Neural progenitor cell (in vitro differentiated cells): ENCODE measurements around the gene CDK16. TPM values are rescaled to one million over a fixed set of nuclear protein-coding genes. Genes with fewer than 3 reads are reported as not detected.

ENCODE experiments used
- DNase-seq: peaks from one replicate; pipeline ENCODE4 v3.0.0-alpha.2; 2016; ENCODE audit warnings: low spot score
- H2AFZ ChIP-seq: fragments of 200-600 bp; sonication (generic); replicated peaks from 2 replicates; pipeline ENCODE4 v1.6.1; 2016; ENCODE audit warnings: antibody characterized with exemption
- H3F3A ChIP-seq: fragments of 200-600 bp; sonication (generic); 2 replicates; pipeline ENCODE4 v1.6.1; 2016; ENCODE audit warnings: antibody characterized with exemption, low read depth
- H3K27ac ChIP-seq: fragments of 200-600 bp; sonication (generic); 2 replicates; pipeline ENCODE4 v1.5.1; 2016; ENCODE audit warnings: mild to moderate bottlenecking
- H3K27me3 ChIP-seq: fragments of 200-600 bp; sonication (generic); 2 replicates; pipeline ENCODE4 v1.6.1; 2016; ENCODE audit warnings: mild to moderate bottlenecking, moderate library complexity
- H3K36me3 ChIP-seq: fragments of 200-600 bp; sonication (generic); 2 replicates; pipeline ENCODE4 v1.5.1; 2016
- H3K4me1 ChIP-seq: fragments of 200-600 bp; sonication (generic); 2 replicates; pipeline ENCODE4 v1.6.1; 2016; ENCODE audit warnings: mixed run types
- H3K4me2 ChIP-seq: fragments of 200-600 bp; sonication (generic); 2 replicates; pipeline ENCODE4 v1.6.1; 2016
- H3K4me3 ChIP-seq: fragments of 200-600 bp; sonication (generic); 2 replicates; pipeline ENCODE4 v1.5.1; 2016
- H3K79me2 ChIP-seq: fragments of 200-600 bp; sonication (generic); 2 replicates; pipeline ENCODE4 v1.6.1; 2016; ENCODE audit warnings: low read depth
- H3K9ac ChIP-seq: fragments of 200-600 bp; sonication (generic); 2 replicates; pipeline ENCODE4 v1.6.1; 2016
- H3K9me3 ChIP-seq: fragments of 200-600 bp; sonication (generic); 2 replicates; pipeline ENCODE4 v1.5.1; 2016; ENCODE audit warnings: low read depth
- H4K20me1 ChIP-seq: fragments of 200-600 bp; sonication (generic); 2 replicates; pipeline ENCODE4 v1.6.1; 2016; ENCODE audit warnings: low read depth
- H3K27ac Mint-ChIP-seq: 3 replicates; pipeline ENCODE4 v1.8.0; 2021; ENCODE audit warnings: mixed read lengths
- H3K27me3 Mint-ChIP-seq: 2 replicates; pipeline ENCODE4 v1.8.0; 2022; ENCODE audit warnings: low read depth, mild to moderate bottlenecking, inconsistent platforms, moderate library complexity, mixed read lengths; ENCODE audit not compliant: insufficient read depth
- H3K36me3 Mint-ChIP-seq: 3 replicates; pipeline ENCODE4 v1.8.0; 2021; ENCODE audit warnings: mixed read lengths
- H3K4me1 Mint-ChIP-seq: 3 replicates; pipeline ENCODE4 v1.8.0; 2021; ENCODE audit warnings: mixed read lengths
- H3K4me3 Mint-ChIP-seq: 3 replicates; pipeline ENCODE4 v1.8.0; 2021; ENCODE audit warnings: mild to moderate bottlenecking, moderate library complexity, mixed read lengths
- H3K9me3 Mint-ChIP-seq: 3 replicates; pipeline ENCODE4 v1.8.0; 2020; ENCODE audit warnings: mixed read lengths
- EZH2 ChIP-seq: fragments of 200-600 bp; sonication (generic); IDR thresholded peaks from 2 replicates; pipeline ENCODE4 v1.6.1; 2017; ENCODE audit warnings: antibody characterized with exemption, mild to moderate bottlenecking, moderate library complexity
- EZH2phosphoT487 ChIP-seq: fragments of 200-600 bp; sonication (generic); IDR thresholded peaks from 2 replicates; pipeline ENCODE4 v1.6.1; 2017; ENCODE audit warnings: antibody characterized with exemption
- total RNA-seq: library from RNA; depleted of rRNA; stranded (reverse); fragments of >200 nt; gene quantifications from 2 replicates; pipeline ENCODE4 v1.2.3, GENCODE V29; 2015; ENCODE audit warnings: low replicate concordance
- TF ChIP-seq, protein P1 (sequence below): fragments of 200-600 bp; sonication (generic); IDR thresholded peaks from 2 replicates; pipeline ENCODE4 v1.5.1; 2017; ENCODE audit warnings: antibody characterized with exemption, mild to moderate bottlenecking

The CDK16 gene
- total RNA-seq, 1 donor from 2014 or later, result 166 TPM

DNA sequence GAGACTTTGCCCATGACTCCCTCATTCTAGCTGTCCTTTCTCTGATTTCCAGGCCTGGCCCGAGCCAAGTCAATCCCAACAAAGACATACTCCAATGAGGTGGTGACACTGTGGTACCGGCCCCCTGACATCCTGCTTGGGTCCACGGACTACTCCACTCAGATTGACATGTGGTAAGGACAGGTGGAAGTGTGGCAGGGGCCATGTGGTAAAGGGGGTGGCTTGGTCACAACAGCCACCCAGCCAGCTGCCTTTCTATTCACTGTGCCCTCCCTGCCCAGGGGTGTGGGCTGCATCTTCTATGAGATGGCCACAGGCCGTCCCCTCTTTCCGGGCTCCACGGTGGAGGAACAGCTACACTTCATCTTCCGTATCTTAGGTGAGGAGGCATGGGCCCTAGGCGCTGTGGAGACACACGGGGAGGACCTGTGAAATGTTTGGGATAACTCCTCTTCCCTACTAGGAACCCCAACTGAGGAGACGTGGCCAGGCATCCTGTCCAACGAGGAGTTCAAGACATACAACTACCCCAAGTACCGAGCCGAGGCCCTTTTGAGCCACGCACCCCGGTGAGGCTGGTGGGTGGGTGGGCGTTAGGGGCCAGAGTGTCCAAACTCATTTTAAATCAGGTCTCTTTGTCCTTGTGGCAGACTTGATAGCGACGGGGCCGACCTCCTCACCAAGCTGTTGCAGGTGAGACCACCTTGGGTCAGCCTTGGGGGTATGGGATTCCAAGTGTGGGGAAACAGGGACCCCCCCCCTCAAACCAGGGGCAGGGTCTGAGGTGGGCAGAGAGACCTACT is 8.3 kb downstream of the CDK16 start:
- Mint-ChIP-seq H3K4me3 (no peak overlapping the region), H3K4me1 (peaks cover 13% of the 10 kb centered on the region), H3K27me3 (peaks cover 7% of the 10 kb centered on the region), H3K27ac (no peak overlapping the region), H3K9me3 (no peaks in the 10 kb centered on the region), H3K36me3 (peaks cover 42% of the 10 kb centered on the region)
- no peak for DNase-seq
- H3K4me1 ChIP-seq, result no peaks in the 10 kb centered on the region
- no peak overlapping the region for H3K27ac ChIP-seq
- no peak overlapping the region for H3K4me3 ChIP-seq
- H3K4me2 ChIP-seq, result no peak overlapping the region
- H4K20me1 ChIP-seq, result peaks cover 23% of the 10 kb centered on the region
- H3K9ac ChIP-seq, result no peak overlapping the region
- peaks cover 23% of the 10 kb centered on the region for H3F3A ChIP-seq
- no peaks in the 10 kb centered on the region for H3K27me3 ChIP-seq
- peaks cover 20% of the 10 kb centered on the region for H3K79me2 ChIP-seq
- H3K9me3 ChIP-seq, result no peaks in the 10 kb centered on the region
- peaks cover 8% of the 10 kb centered on the region for H3K36me3 ChIP-seq
- H2AFZ ChIP-seq, result no peak overlapping the region
- TF ChIP-seq EZH2phosphoT487, result no peak

- Mint-ChIP-seq H3K36me3 (peaks cover 42% of the 10 kb centered on the region), H3K27ac (no peak overlapping the region), H3K9me3 (no peaks in the 10 kb centered on the region), H3K4me1 (peaks cover 13% of the 10 kb centered on the region), H3K27me3 (peaks cover 4% of the 10 kb centered on the region), H3K4me3 (no peak overlapping the region)
- no peak overlapping the region for H3K27ac ChIP-seq
- H3K79me2 ChIP-seq, result peaks cover 20% of the 10 kb centered on the region
- no peak for TF ChIP-seq EZH2
- TF ChIP-seq EZH2phosphoT487, result no peak
- TF ChIP-seq, protein P1, sequence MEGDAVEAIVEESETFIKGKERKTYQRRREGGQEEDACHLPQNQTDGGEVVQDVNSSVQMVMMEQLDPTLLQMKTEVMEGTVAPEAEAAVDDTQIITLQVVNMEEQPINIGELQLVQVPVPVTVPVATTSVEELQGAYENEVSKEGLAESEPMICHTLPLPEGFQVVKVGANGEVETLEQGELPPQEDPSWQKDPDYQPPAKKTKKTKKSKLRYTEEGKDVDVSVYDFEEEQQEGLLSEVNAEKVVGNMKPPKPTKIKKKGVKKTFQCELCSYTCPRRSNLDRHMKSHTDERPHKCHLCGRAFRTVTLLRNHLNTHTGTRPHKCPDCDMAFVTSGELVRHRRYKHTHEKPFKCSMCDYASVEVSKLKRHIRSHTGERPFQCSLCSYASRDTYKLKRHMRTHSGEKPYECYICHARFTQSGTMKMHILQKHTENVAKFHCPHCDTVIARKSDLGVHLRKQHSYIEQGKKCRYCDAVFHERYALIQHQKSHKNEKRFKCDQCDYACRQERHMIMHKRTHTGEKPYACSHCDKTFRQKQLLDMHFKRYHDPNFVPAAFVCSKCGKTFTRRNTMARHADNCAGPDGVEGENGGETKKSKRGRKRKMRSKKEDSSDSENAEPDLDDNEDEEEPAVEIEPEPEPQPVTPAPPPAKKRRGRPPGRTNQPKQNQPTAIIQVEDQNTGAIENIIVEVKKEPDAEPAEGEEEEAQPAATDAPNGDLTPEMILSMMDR, result no peak
- DNase-seq, result no peak
- H3F3A ChIP-seq, result peaks cover 29% of the 10 kb centered on the region
- H3K36me3 ChIP-seq, result peaks cover 8% of the 10 kb centered on the region
- no peaks in the 10 kb centered on the region for H3K4me1 ChIP-seq
- H3K4me3 ChIP-seq, result no peak overlapping the region
- no peak overlapping the region for H2AFZ ChIP-seq
- no peak overlapping the region for H3K4me2 ChIP-seq
- H4K20me1 ChIP-seq, result peaks cover 18% of the 10 kb centered on the region
- H3K9me3 ChIP-seq, result no peaks in the 10 kb centered on the region
- H3K27me3 ChIP-seq, result no peaks in the 10 kb centered on the region
- H3K9ac ChIP-seq, result no peak overlapping the region
These were observed 8.8 kb downstream of the CDK16 start for GRCh38 chrX:47227334-47227583.

- Mint-ChIP-seq H3K4me3 (no peak overlapping the region), H3K36me3 (peaks cover 43% of the 10 kb centered on the region), H3K27ac (no peak overlapping the region), H3K9me3 (no peaks in the 10 kb centered on the region), H3K4me1 (peaks cover 10% of the 10 kb centered on the region), H3K27me3 (peaks cover 10% of the 10 kb centered on the region)
- Histone ChIP-seq H3K36me3 (peaks cover 8% of the 10 kb centered on the region), H3K4me2 (no peak overlapping the region), H3F3A (peaks cover 40% of the 10 kb centered on the region), H3K9me3 (no peaks in the 10 kb centered on the region), H3K79me2 (peaks cover 11% of the 10 kb centered on the region), H3K27ac (no peak overlapping the region), H3K27me3 (no peaks in the 10 kb centered on the region), H3K4me1 (no peaks in the 10 kb centered on the region), H2AFZ (no peak overlapping the region), H3K9ac (no peak overlapping the region), H3K4me3 (no peak overlapping the region), H4K20me1 (peaks cover 8% of the 10 kb centered on the region)
- TF ChIP-seq, protein P1, result no peak
- no peak for TF ChIP-seq EZH2
- no peak for TF ChIP-seq EZH2phosphoT487
- no peak for DNase-seq
These were observed 10.2 kb downstream of the CDK16 start for GRCh38 chrX:47228550-47229270.

GRCh38 chrX:47229427-47229826 is 10.9 kb downstream of the CDK16 start:
- no peak overlapping the region for H3K4me3 ChIP-seq
- H3K27ac Mint-ChIP-seq, result no peak overlapping the region

More at GRCh38 chrX:47229427-47229826, 10.9 kb downstream of the CDK16 start:
- TF ChIP-seq, protein P1, result no peak
- TF ChIP-seq EZH2phosphoT487 (no peak), EZH2 (no peak)
- Mint-ChIP-seq H3K27me3 (peaks cover 10% of the 10 kb centered on the region), H3K36me3 (peaks cover 43% of the 10 kb centered on the region), H3K4me1 (peaks cover 12% of the 10 kb centered on the region), H3K4me3 (no peak overlapping the region), H3K9me3 (no peaks in the 10 kb centered on the region)
- no peak overlapping the region for H3K4me2 ChIP-seq
- no peak overlapping the region for H3K9ac ChIP-seq
- H4K20me1 ChIP-seq, result peaks cover under 1% of the 10 kb centered on the region
- peaks cover 43% of the 10 kb centered on the region for H3F3A ChIP-seq
- no peaks in the 10 kb centered on the region for H3K9me3 ChIP-seq
- no peak overlapping the region for H3K27ac ChIP-seq
- DNase-seq, result no peak
- no peaks in the 10 kb centered on the region for H3K27me3 ChIP-seq
- H2AFZ ChIP-seq, result no peak overlapping the region
- peaks cover 1% of the 10 kb centered on the region for H3K4me1 ChIP-seq
- peaks cover 8% of the 10 kb centered on the region for H3K36me3 ChIP-seq
- H3K79me2 ChIP-seq, result peaks cover 18% of the 10 kb centered on the region
